Measurements from ENCODE around the gene UBE2S.
A peak's percentile ranks its signal among the peaks of the same experiment; 100 is the strongest.

UBE2S gene

DNA sequence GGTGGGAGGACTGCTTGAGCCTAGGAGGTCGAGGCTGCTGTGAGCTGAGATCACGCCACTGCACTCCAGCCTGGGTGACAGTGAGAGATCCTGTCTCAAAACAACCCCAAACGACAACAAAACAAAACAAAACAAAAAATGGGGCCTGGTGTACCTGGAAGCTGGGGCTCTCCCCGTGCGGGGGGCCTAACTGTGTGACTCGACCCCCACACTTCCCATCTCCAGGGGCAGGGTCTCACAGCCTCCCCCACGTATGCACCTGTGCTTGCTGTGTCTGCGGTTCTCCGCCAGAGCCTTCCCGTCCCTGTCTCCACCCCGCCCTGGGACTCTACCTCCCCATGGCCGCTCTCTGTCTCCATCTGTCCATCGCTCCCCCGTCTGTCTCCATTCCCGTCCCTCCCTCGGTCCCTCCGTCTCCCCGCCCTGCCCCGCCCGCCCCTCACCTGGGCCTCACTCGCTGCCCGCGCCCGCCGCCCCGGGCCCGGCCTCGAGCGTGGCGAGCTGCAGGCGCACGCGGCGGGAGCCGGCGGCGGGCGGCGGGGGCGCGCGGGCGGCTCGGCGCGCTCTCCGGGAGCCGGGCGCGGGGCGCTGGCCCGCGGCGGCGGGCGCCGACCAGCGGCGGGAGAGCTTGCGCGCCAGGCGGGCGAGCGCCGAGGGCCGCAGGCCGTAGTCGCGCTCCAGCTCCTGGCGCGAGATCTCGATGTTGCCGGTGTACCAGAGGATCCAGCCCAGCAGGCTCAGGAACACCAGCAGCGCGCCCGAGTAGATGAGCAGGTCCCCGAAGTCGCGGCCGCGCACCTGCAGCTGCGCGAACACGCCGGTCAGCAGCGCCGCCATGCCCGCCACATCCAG, 24.1 kb downstream of the UBE2S start:
- peak; percentile 52 for DNase-seq (ENCODE audit: low read depth)

GRCh38 chr19:55382522-55383054, 25.0 kb downstream of the UBE2S start:
- no peak for DNase-seq (ENCODE audit: low read depth)

- no peak for DNase-seq (ENCODE audit: low read depth)
Measured at GRCh38 chr19:55382013-55382412, 25.6 kb downstream of the UBE2S start.

DNA sequence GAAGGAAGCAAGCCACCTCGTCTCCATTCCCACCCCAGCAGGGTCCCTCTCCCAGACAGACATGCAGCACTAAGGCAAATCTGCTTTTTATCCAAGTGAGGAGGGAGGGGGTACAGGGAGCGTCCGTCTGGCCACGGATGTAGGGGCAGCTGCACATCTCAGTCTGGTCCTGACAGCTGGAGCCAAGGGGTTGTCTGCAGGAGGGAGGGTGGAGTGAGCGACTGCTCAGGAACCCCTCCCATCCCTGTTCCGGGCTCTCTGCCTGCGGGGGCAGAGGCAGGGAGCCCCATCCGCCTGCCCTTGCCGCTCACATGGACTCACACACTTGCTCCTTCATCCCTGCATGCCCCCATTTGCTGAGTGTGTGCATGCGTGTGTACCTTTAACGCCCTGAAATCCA, 28.4 kb downstream of the UBE2S start:
- no peak for DNase-seq (ENCODE audit: low read depth)

GRCh38 chr19:55377356-55378131, 30.0 kb downstream of the UBE2S start:
- DNase-seq (ENCODE audit: low read depth): no peak

DNA sequence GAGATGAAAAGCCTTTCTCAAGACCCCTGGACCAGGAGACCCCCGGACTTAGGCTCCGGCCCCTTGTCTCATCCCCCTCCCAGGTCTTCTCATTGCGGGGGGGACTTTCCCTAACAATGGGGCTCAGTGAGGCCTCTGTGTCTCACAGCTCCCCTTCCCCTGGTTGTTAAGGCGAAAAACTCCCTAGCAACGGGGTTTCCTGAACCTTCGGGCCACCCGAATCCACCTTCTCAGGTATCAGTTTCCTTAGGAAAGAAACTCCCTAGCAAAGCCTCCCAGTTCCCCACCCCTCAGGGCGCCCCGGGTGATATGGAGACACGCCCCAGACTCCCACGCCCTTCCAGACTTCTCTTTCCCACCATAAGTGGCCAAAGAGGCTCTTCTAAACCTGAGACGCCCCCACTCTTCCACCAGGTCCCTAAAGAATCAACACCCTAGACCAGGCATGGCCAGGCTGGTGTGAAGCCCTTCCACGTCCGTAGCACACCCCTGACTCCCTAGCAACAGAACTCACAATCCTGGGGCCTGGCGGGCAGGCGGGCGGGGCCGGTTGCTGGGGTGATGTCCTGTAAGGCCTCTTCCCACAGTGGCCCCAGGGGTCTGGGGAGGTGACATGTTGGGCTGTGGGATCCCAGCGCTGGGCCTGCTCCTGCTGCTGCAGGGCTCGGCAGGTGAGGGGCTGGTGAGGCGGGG, 31.2 kb downstream of the UBE2S start, which contains the start of gene TMEM190:
Gene TMEM190, plus strand, starts transcription at position 586 of the 693 bp plus-strand sequence. Its CDS starts 28 bp downstream, at position 614.
- no peak for DNase-seq (ENCODE audit: low read depth)

DNA sequence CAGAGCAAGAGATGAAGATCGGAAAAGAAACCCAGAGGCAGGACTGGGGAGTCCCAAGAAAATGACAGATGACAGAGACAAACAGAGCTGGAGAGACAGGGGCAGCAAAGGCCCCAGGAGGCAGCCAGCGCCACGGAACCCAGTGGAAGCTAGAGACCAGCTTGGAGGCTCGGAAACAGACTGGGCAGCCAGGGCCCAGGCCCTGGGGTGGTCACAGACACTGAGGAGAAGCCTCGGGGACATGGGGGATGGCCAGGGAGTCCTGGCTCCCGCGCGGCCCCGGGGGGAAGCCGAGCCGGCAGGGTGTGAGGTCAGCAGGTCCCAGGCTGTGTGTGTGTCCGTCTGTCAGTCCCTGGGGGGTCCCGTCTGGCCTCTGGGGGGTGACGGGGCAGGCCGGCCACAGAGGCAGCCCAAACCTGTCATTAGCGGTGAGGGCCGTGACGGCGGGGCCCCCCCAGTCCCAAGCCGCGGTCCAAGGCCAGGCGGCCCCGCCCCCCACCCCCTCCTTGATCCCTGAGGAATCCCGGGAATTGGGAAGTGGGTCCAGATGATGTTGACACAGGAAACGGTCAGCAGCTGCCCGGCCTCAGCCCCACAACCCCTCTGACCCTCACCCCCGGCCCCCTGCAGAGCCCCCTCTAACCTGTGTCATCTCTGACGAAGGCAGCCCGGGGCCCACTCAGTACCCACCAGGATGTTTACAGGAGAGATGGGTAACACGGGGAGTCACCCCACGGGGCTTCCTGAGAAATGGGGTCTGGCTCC, 33.4 kb downstream of the UBE2S start:
- DNase-seq (ENCODE audit: low read depth): no peak

DNA sequence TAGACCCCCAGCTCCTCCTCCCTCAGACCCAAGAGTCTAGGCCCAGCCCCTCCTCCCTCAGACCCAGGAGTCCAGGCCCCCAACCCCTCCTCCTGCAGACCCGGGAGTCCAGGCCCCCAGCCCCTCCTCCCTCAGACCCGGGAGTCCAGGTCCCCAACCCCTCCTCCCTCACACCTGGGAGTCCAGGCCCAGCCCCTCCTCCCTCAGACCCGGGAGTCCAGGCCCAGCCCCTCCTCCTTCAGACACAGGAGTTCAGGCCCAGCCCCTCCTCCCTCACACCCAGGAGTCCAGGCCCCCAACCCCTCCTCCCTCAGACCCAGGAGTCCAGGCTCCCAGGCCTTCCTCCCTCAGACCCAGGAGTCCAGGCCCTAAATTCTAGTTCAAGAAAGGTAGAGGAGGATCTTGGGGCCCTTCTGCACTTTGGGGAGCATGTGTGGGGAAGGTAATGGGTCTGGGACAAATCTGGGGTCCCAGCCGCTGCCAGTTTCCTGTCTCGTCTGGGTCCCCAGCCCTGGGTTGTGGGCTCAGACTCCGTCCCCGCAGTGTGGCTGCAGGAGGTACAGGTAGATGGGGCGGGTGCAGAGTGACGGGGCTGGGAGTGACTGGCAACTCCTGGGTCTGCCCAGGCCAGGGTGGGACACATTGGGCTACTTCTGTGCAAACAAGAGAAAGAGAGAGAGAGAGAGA, 34.1 kb downstream of the UBE2S start:
- DNase-seq (ENCODE audit: low read depth): no peak

GRCh38 chr19:55372316-55373081, 35.1 kb downstream of the UBE2S start:
- no peak for DNase-seq (ENCODE audit: low read depth)

- DNase-seq (ENCODE audit: low read depth): no peak
Measured at GRCh38 chr19:55370305-55370988, 37.1 kb downstream of the UBE2S start, which contains the start of gene IL11. Gene IL11 (minus strand): TSS chr19:55370463. CDS start chr19:55370310, 153 bp downstream.

DNA sequence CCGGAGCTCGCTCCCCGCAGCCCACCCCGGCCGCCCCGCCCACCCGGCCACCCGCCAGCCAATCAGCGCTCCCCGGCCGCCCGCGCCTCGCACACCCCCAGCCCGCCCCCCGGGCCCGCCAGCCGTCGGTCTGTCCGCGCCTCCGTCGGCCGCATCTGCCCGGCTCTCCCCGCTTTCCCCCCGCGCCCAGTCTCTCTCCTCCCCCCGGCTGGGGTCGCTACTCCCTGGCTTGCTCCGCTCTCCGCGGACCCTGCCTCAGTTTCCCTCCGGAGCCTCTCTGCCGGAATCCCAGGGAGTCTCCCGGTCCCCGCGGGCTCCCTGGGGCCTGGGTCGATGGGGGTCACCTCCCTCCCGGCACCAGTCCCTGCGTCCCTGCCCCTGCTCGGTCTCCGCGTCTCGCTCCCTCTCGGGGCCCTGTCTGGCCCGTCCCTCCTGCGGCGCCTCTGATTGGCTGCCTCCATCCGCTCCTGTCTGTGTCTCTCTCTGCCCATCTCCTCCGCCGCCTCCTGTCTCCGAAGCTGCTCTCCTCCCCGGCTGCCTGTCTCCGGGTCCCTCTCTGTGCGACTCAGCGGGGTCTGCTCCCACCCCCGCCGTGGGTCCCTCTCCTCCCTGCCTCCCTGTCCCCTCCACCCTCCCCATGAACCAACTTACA, 37.8 kb downstream of the UBE2S start:
- peak; percentile 27 for DNase-seq (ENCODE audit: low read depth)

- no peak for DNase-seq (ENCODE audit: low read depth)
Measured at GRCh38 chr19:55368701-55369563, 38.7 kb downstream of the UBE2S start.

GRCh38 chr19:55368106-55368505, 39.5 kb downstream of the UBE2S start:
- no peak for DNase-seq (ENCODE audit: low read depth)

DNA sequence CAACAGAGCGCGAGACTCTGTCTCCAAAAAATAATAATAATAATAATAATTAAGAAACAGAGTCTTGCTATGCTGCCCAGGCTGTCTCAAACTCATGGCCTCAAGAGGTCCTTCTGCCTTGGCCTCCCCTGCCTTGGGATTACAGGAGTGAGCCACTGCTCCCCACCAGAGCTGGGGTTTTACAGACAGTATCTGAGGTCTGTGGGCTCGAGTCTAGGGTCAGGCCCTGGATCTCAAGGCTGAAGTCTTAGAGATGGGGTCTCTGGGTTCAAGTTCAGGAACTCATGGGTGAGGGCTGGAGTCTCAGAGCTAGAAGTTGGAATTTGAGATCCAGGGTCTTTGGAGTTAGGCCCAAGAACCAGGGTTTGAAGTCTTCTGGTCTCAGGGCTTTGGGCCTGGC, 40.8 kb downstream of the UBE2S start:
- DNase-seq (ENCODE audit: low read depth): no peak

DNA sequence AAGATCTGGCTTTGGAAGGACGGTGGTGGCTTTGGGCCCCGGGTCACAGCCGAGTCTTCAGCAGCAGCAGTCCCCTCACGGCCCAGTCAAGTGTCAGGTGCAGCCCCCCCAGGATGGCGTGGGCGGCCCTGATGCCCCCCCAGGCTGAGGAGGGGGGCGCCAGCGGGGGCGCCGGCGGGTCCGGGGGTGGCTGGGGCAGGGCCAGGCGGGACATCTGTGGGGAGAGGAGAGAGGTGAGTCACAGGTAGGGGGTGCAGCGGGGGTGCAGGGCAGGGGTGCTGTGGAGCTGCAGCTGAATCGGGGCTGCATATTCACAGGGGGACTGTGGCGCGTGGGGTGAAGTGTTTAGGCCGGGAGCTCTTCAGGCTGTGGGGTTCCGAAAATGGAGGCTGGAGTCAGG, 41.6 kb downstream of the UBE2S start:
- DNase-seq (ENCODE audit: low read depth): no peak

DNA sequence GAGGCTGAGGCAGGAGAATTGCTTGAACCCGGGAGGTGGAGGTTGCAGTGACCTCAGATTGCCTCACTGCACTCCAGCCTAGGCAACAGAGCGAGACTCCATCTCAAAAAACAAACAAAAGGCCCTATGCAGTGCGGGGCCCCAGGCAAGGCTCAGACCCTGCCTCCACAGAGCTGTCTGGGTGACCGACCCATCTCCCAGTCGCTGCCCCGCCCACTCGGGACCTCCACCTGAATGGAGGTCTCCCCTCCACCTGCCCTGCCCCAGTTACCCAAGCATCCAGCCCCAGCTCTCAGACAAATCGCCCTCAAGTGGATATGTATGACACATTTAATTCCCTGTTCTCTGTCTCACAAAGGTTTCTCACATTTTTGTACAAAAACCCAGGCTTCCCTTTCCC, 42.3 kb downstream of the UBE2S start:
- no peak for DNase-seq (ENCODE audit: low read depth)

DNA sequence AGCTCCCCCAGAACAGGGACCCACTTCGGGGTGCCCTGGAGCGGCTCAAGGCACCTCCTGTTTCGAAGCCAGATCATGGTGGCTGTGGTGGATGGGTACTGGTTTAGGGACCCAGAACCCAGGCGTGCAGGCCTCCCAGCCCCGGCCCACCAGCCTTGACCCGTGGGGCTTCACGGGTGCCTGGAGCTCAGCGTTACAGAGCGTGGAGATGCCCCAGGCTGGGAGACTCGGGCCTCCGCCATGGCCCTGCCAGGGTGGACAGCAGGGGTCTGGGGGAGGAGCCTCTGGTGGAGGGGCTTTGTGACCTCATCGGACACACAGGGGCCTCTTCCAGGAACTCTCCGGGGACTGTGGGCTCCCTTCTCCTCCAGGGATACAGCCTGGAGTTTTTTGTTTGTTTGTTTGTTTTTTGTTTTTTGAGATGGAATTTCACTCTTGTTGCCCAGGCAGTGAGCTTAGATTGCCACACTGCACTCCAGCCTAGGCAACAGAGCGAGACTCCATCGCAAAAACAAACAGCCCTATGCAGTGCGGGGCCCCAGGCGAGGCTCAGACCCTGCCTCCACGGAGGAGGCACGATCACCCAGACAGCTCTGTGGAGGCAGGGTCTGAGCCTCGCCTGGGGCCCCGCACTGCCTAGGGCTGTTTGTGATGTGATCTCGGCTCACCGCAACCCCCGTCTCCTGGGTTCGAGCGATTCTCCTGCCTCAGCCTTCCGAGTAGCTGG, 44.4 kb downstream of the UBE2S start, which contains the start of gene GARIN5B:
Gene GARIN5B, minus strand, starts transcription at position 271 of the 727 bp plus-strand sequence. Its CDS starts 194 bp downstream, at position 77.
- no peak for DNase-seq (ENCODE audit: low read depth)
